Esophagus muscularis mucosa (tissue), 4 donors: ENCODE data around the gene TSC22D3. TPM values are rescaled to one million over a fixed set of nuclear protein-coding genes. Genes with fewer than 3 reads are reported as not detected.

Experiments
- DNase-seq: peaks from one replicate; pipeline ENCODE4 v3.0.0-alpha.2; 2017; ENCODE audit errors: extremely low spot score
- H3K27ac ChIP-seq, 4 donors: fragments of 200-600 bp; sonication (generic); replicated peaks in 1 of 4; 1 replicate in 3 of 4; 2 replicates in 1 of 4; pipeline ENCODE4 v1.5.1; 2016 to 2019; ENCODE audit warnings: mild to moderate bottlenecking in 1 of 4
- H3K27me3 ChIP-seq, 4 donors: fragments of 200-600 bp; sonication (generic); one replicate each; pipeline versions ENCODE4 v1.5.1 to v1.6.0; 2016 to 2019
- H3K36me3 ChIP-seq, 4 donors: fragments of 200-600 bp; sonication (generic); one replicate each; pipeline ENCODE4 v1.5.1; 2016 to 2019
- H3K4me1 ChIP-seq, 4 donors: fragments of 200-600 bp; sonication (generic); one replicate each; pipeline ENCODE4 v1.5.1; 2016 to 2019
- H3K4me3 ChIP-seq, 4 donors: fragments of 200-600 bp; sonication (generic); 1 replicate in 2 of 4; 2 replicates in 2 of 4; pipeline ENCODE4 v1.5.1; 2016 to 2019; ENCODE audit warnings: mild to moderate bottlenecking in 4 of 4, moderate library complexity in 1 of 4
- H3K9me3 ChIP-seq, 4 donors: fragments of 200-600 bp; sonication (generic); 1 replicate in 3 of 4; 2 replicates in 1 of 4; pipeline ENCODE4 v1.5.1; 2016 to 2019
- EP300 ChIP-seq: sonication (generic); formaldehyde crosslinking; IDR thresholded peaks from one replicate; pipeline ENCODE4 v1.6.1; 2017; ENCODE audit warnings: antibody characterized with exemption
- POLR2A ChIP-seq: fragments of 450-650 bp; IDR thresholded peaks from one replicate; pipeline ENCODE4 v1.6.1; 2017; ENCODE audit warnings: antibody characterized with exemption, moderate library complexity, mild to moderate bottlenecking, low read depth
- POLR2AphosphoS5 ChIP-seq, 2 donors: sonication (generic); formaldehyde crosslinking; IDR thresholded peaks; one replicate each; pipeline ENCODE4 v1.6.1; 2017; ENCODE audit warnings: antibody characterized with exemption in 2 of 2
- WGBS: methylation state at CpG from one replicate; pipeline ENCODE4 v1.1.5; 2018; 5-methylcytosine and 5-hydroxymethylcytosine counted together
- intact Hi-C: fragments of 100-400 bp; cut with DNase I; formaldehyde crosslinking; loops from one replicate; pipeline ENCODE4 v1.15.1; 2023
- total RNA-seq, 4 donors: library from RNA; depleted of rRNA; stranded (reverse); fragments of >200 nt; gene quantifications; one replicate each; pipeline versions ENCODE4 v1.1.0 to v1.2.1, GENCODE V29; 2016
- TF ChIP-seq, protein P1 (sequence below), 3 experiments: fragments of 200-600 bp in 2 of 3; fragments of 450-650 bp in 1 of 3; sonication (generic) in 2 of 3; IDR thresholded peaks; one replicate each; pipeline ENCODE4 v1.5.1; 2017 to 2019; ENCODE audit warnings: antibody characterized with exemption in 3 of 3, mild to moderate bottlenecking in 2 of 3, moderate library complexity in 1 of 3

The TSC22D3 gene
- total RNA-seq, 4 donors from 2014 or later = 389 to 1,047 (median 786) TPM

DNA sequence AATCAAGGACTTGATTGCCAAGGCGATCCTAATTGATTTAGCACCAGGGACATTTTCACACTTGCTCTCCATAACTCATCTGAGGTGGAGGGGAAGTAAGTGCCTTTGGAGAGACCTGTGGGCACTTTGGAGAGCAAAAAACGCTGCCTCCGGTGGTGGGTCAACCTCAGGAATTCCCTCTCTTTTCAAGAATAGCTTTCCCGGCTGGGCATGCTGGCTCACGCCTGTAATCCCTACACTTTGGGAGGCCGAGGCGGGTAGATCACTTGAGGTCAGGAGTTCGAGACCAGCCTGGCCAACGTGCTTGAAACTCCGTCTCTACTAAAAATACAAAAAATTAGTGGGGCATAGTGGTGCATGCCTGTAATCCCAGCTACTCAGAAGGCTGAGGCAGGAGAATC is 98.1 kb downstream of the TSC22D3 start:
- Histone ChIP-seq H3K4me3 (peak overlapping the region; percentile 59 to 66 (median 64)), H3K36me3 (no peaks in the 10 kb centered on the region), H3K4me1 (peaks cover 22 to 79% (median 62%) of the 10 kb centered on the region in 4 donors), H3K27me3 (peaks cover 0 to 3% (median 0%) of the 10 kb centered on the region in 4 donors), H3K27ac (peak overlapping the region; percentile 91 to 96 (median 92)), H3K9me3 (no peaks in the 10 kb centered on the region)
- intact Hi-C loops = no loop called here
- TF ChIP-seq EP300 (no peak), POLR2AphosphoS5 (IDR thresholded peaks at IDR 0.05) (no peak), POLR2A (no peak)
- TF ChIP-seq, protein P1, sequence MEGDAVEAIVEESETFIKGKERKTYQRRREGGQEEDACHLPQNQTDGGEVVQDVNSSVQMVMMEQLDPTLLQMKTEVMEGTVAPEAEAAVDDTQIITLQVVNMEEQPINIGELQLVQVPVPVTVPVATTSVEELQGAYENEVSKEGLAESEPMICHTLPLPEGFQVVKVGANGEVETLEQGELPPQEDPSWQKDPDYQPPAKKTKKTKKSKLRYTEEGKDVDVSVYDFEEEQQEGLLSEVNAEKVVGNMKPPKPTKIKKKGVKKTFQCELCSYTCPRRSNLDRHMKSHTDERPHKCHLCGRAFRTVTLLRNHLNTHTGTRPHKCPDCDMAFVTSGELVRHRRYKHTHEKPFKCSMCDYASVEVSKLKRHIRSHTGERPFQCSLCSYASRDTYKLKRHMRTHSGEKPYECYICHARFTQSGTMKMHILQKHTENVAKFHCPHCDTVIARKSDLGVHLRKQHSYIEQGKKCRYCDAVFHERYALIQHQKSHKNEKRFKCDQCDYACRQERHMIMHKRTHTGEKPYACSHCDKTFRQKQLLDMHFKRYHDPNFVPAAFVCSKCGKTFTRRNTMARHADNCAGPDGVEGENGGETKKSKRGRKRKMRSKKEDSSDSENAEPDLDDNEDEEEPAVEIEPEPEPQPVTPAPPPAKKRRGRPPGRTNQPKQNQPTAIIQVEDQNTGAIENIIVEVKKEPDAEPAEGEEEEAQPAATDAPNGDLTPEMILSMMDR (IDR thresholded peaks at IDR 0.05) = no peak
- DNase-seq = no peak
- WGBS = 43% methylated on average over 3 of the region's 10 CpGs

DNA sequence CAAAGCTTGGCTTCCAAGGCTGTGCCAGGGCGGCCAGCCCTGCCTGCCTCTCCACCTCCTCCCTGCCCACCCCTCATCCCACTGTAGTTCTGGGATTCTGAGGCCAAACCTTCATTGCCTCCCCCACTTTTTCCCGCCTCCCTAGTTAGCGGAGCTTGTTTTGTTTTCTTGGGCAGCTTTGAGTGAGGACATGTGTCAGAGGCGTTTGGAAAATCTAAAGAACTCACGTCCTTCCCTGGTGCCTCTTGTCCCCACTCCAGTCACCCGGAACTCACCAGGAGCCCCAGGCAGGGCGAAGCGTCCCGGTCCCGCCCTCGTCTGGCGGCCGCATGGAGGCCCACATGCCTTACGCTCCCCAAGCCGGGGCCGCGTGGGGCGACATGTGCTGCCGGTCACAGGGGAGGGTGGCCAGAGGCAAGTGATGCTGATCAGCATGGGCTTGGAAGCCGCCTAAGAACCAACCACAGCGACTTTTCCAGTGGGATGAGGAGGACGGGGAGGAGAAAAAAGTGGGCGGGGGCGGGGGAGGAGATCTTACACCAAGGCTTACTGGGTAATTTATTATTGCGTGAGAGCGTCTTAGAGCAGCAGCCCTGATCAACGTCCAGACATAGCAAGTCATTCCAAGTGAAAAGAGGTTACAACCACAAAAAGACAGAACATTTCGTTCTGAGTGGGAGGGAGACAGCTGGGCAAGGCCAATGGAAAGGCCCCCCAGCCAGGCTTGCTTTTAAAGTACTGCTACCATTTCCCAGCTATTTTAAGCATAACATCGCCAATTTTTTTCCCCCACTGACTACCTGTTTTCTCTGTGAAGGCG is 98.8 kb downstream of the TSC22D3 start:
- peaks cover 21 to 73% (median 57%) of the 10 kb centered on the region in 4 donors for H3K4me1 ChIP-seq
- H3K4me3 ChIP-seq = peak overlapping the region; percentile 59 to 66 (median 64)
- H3K36me3 ChIP-seq = no peaks in the 10 kb centered on the region
- H3K9me3 ChIP-seq = no peaks in the 10 kb centered on the region
- peak overlapping the region; percentile 91 to 96 (median 92) for H3K27ac ChIP-seq
- 39% methylated on average over 30 of the region's 30 CpGs for WGBS
- TF ChIP-seq, protein P1 (IDR thresholded peaks at IDR 0.05) = no peak
- no peak for TF ChIP-seq POLR2A
- TF ChIP-seq EP300 = peak; percentile 96
- TF ChIP-seq POLR2AphosphoS5 (IDR thresholded peaks at IDR 0.05) = peak; percentile 83 to 94
- intact Hi-C loops = no loop called here
- no peaks in the 10 kb centered on the region for H3K27me3 ChIP-seq
- DNase-seq = peak; percentile 96

DNA sequence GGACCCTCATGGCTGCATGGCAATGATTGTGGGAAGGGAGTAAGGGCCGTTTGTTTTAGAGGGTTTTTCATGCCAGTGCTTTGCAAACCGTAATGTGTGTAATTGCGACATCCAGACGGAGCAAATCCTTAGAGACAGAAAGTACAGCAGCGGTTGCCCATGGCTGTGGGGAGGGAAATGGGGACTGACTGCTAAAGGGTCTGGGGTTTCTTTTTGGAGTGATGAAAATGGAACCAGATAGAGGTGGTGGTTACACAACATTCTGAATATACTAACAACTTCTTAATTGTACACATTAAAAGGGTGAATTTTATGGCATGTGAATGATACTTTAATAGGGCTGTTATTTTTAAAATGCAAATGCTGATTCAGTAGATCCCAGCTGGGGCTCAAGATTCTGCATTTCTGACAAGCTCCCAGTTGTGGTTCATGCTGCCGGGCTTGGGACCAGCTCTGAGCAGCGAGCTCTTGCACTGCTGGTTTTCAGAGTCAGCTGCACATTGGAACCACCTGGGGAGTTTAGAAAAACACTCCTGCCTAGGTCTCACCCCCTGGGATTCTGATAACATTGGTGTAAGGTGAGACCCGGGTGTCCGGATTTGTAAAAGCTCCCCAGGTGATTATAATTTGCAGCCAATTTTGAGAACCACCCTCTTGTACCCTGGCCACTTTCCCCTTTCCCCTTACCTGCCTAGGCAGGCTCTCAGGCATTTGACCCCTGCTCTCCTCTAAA is 99.6 kb downstream of the TSC22D3 start:
- no peak for DNase-seq
- Histone ChIP-seq H3K36me3 (no peaks in the 10 kb centered on the region), H3K4me3 (peak overlapping the region; percentile 59 to 66 (median 64)), H3K27ac (peak overlapping the region; percentile 91 to 96 (median 92)), H3K9me3 (no peaks in the 10 kb centered on the region), H3K4me1 (peaks cover 21 to 73% (median 57%) of the 10 kb centered on the region in 4 donors), H3K27me3 (no peaks in the 10 kb centered on the region)
- TF ChIP-seq POLR2A (no peak), POLR2AphosphoS5 (IDR thresholded peaks at IDR 0.05) (peak; percentile 63 to 78)
- TF ChIP-seq, protein P1 (IDR thresholded peaks at IDR 0.05) = no peak
- intact Hi-C loops = no loop called here
- WGBS = 36% methylated on average over 8 of the region's 9 CpGs

DNA sequence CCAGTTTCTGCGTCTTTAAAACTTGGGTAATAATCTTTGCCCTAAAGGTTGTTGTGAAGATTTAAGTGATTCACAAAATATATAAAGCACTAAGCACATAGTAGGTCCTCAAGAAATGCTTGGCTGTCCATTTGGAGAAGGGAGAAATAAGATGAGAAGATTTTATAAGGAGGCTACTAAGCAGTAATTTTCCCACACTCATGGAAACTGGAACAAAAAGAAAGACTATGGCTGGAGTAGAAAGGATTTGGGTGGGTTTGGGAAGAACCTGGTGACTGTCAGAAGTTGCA is 100.3 kb downstream of the TSC22D3 start:
- intact Hi-C loops = no loop called here
- TF ChIP-seq, protein P1 (IDR thresholded peaks at IDR 0.05) = no peak
- TF ChIP-seq POLR2A (no peak), POLR2AphosphoS5 (IDR thresholded peaks at IDR 0.05) (no peak), EP300 (no peak)
- no peaks in the 10 kb centered on the region for H3K36me3 ChIP-seq
- H3K9me3 ChIP-seq = no peaks in the 10 kb centered on the region
- peak overlapping the region; percentile 91 to 96 (median 92) for H3K27ac ChIP-seq
- peak overlapping the region; percentile 59 to 66 (median 64) for H3K4me3 ChIP-seq
- H3K27me3 ChIP-seq = no peaks in the 10 kb centered on the region
- 46% methylated on average over 1 of the region's 1 CpG for WGBS
- peaks cover 21 to 71% (median 57%) of the 10 kb centered on the region in 4 donors for H3K4me1 ChIP-seq
- DNase-seq = no peak
